ENCODE measurements around the gene PCDHGB3. TPM values are rescaled to one million over a fixed set of nuclear protein-coding genes. Genes with fewer than 3 reads are reported as not detected.

PCDHGB3 gene
- total and polyA plus RNA-seq, 2 donors (not counting 1 experiment from before 2014, with no cell fraction given): 0.52 to 3.8 TPM

DNA sequence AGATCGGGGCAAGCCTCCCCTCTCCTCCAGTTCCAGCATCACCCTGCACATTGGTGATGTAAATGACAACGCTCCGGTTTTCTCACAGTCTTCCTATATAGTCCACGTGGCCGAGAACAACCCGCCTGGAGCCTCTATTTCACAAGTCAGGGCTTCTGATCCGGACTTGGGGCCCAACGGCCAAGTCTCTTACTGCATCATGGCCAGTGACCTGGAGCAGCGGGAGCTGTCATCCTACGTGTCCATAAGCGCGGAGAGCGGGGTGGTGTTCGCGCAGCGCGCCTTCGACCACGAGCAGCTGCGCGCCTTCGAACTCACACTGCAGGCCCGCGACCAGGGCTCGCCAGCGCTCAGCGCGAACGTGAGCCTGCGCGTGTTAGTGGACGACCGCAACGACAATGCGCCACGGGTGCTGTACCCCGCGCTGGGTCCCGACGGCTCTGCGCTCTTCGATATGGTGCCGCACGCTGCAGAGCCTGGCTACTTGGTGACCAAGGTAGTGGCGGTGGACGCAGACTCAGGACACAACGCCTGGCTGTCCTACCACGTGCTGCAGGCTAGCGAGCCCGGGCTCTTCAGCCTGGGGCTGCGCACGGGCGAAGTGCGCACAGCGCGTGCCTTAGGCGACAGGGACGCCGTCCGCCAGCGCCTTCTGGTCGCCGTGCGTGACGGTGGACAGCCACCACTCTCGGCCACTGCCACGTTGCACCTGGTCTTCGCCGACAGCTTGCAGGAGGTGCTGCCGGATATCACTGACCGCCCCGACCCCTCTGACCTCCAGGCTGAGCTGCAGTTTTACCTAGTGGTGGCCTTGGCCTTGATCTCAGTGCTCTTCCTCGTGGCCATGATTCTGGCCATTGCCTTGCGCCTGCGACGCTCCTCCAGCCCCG is 19.4 kb downstream of the PCDHGB3 start:
- no peaks in the 10 kb centered on the region for H3K79me2 ChIP-seq (ENCODE audit: control insufficient read depth, insufficient read depth, low read length)
- intact Hi-C loops (cut with micrococcal nuclease): no loop called here
- no peak for DNase-seq
- POLR2A ChIA-PET: no interaction called here
- no peak overlapping the region for H3K4me2 ChIP-seq (replicated peaks; ENCODE audit: low read depth, low read length, poor library complexity, severe bottlenecking)
- H3K4me1 ChIP-seq (ENCODE audit: control insufficient read depth in 2 of 2, insufficient read depth in 2 of 2, low read length in 2 of 2): no peaks in the 10 kb centered on the region
- no peak overlapping the region for H3K4me3 ChIP-seq (ENCODE audit: control extremely low read depth in 1 of 5, extremely low read depth in 1 of 5, insufficient read depth in 1 of 5, low read depth in 2 of 5, low read length in 4 of 5)
- H3K36me3 ChIP-seq (replicated peaks in 1 of 2; ENCODE audit: control extremely low read depth in 1 of 2, control insufficient read depth in 1 of 2, extremely low read depth in 1 of 2, insufficient read depth in 2 of 2, low read length in 1 of 2): no peaks in the 10 kb centered on the region
- Mint-ChIP-seq H3K27me3 (peaks cover 64% of the 10 kb centered on the region), H3K4me1 (peaks cover 3% of the 10 kb centered on the region), H3K27ac (no peak overlapping the region), H3K9me3 (ENCODE audit: insufficient read depth) (peaks cover 10% of the 10 kb centered on the region), H3K4me3 (no peak overlapping the region)
- no peak overlapping the region for H2AFZ ChIP-seq (ENCODE audit: insufficient read depth, low read depth, low read length, poor library complexity, severe bottlenecking)
- TF ChIP-seq EZH2 (IDR thresholded peaks at IDR 0.05; ENCODE audit: borderline replicate concordance, insufficient read depth, low read depth, low read length, poor library complexity, severe bottlenecking) (no peak), CTCF (IDR thresholded peaks at IDR 0.05) (no peak)
- no peak overlapping the region for H3K27ac ChIP-seq (ENCODE audit: low read length in 2 of 2)
- H3K9ac ChIP-seq (ENCODE audit: low read length): no peak overlapping the region
- H3K27me3 ChIP-seq (replicated peaks in 1 of 4; ENCODE audit: control extremely low read depth in 1 of 4, control insufficient read depth in 3 of 4, insufficient read depth in 4 of 4, low read length in 3 of 4): peaks cover 0 to 60% (median 37%) of the 10 kb centered on the region in 4 experiments
- peaks cover 2 to 48% (median 30%) of the 10 kb centered on the region in 3 donors for H3K9me3 ChIP-seq (ENCODE audit: control extremely low read depth in 1 of 3, control insufficient read depth in 2 of 3, insufficient read depth in 1 of 3, low read length in 2 of 3)
- no peaks in the 10 kb centered on the region for H4K20me1 ChIP-seq (ENCODE audit: control insufficient read depth, insufficient read depth, low read length, poor library complexity, severe bottlenecking)
- CTCF ChIA-PET: no interaction called here
- ATAC-seq (ENCODE audit: low read depth): no peak
- WGBS (ENCODE audit: insufficient coverage): 55% methylated on average over 77 of the region's 77 CpGs
